Measurements from ENCODE around the gene GPR32.

- TF ChIP-seq POLR2AphosphoS2 (IDR thresholded peaks at IDR 0.05; ENCODE audit: low read depth, low read length) (no peak), POLR2AphosphoS5 (IDR thresholded peaks at IDR 0.05; ENCODE audit: low read length) (no peak), ZBTB33 (IDR thresholded peaks at IDR 0.05) (no peak), CTCF (IDR thresholded peaks at IDR 0.05 in 2 of 3, conservative IDR thresholded peaks at IDR 0.05 in 1 of 3; ENCODE audit: control insufficient read depth in 2 of 3, extremely low read depth in 1 of 3, insufficient read depth in 1 of 3, low read depth in 3 of 3, low read length in 3 of 3) (no peak), RAD21 (IDR thresholded peaks at IDR 0.05; ENCODE audit: insufficient read depth, low read depth, low read length) (no peak), MXI1 (IDR thresholded peaks at IDR 0.05; ENCODE audit: low read depth, low read length) (no peak), NBN (IDR thresholded peaks at IDR 0.05) (no peak), USF1 (IDR thresholded peaks at IDR 0.05; ENCODE audit: borderline replicate concordance, extremely low read length, insufficient read depth, low read depth, low read length) (no peak), POLR2A (IDR thresholded peaks at IDR 0.05; ENCODE audit: low read depth, low read length) (no peak), TCF3 (IDR thresholded peaks at IDR 0.05; ENCODE audit: borderline replicate concordance, insufficient read depth, low read depth, low read length) (no peak), RFX5 (IDR thresholded peaks at IDR 0.05; ENCODE audit: low read depth, low read length) (no peak), EP300 (IDR thresholded peaks at IDR 0.05; ENCODE audit: borderline replicate concordance in 1 of 2, control insufficient read depth in 1 of 2, low read depth in 2 of 2, low read length in 2 of 2) (no peak), SMAD1 (IDR thresholded peaks at IDR 0.05; ENCODE audit: low read depth, partially characterized antibody) (no peak)
Measured at GRCh38 chr19:50721441-50722137, 48.7 kb upstream of the GPR32 start.

All from GM12878 (cell line).